Measurements from ENCODE around the gene F11R. TPM values are rescaled to one million over a fixed set of nuclear protein-coding genes. Genes with fewer than 3 reads are reported as not detected.

The F11R gene
- total RNA-seq, 2 experiments from 2014 or later, result 13.5 to 25.0 TPM

DNA sequence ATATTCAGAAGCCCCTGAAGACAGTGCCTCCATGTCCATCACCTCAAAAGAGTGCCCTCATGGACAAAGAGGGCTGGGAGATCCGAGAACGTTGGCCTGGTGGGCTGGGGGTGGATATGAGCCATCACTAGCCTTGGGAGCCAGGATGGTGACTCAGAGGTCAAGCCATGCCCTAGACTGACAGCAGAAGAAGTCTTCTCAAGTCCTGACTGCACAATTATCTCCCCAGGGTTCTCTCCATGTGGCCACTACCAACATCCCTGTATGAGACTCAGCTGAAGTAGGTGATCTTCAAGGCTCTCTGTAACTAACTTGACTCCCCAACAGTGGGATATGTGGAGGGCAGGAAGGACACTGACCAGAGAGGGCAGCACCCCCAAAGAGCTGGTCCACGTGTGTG is 31.9 kb upstream of the F11R start:
- BruUV-seq (replicated peaks), result no TSS peak

DNA sequence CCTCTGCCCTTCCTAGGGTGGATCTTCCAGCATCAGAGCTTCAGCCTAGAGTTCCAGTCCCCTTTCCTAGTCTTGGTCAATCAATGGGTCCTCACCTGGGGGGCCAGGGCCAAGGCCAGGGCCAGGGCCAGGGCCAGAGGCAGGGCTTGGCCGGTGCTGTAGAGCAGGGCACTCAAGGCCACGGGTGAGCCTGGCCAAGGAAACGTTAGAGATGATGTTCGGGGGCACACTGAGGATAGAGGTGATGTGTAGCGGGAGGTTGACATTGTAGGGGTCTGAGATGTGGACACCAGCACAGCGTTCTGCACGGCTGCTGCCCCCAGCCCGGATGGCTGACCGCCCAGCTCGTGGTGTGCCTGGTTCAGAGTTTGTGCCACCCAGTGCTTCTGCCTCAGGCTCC is 30.3 kb upstream of the F11R start:
- no peak overlapping the region for H2AFZ ChIP-seq (ENCODE audit: low read length)
- ChIA-PET CTCF (ENCODE audit: unreplicated experiment) (interaction anchor here (0.7 kb wide), 1 partner anchor 117 kb away, joined by 3 read pairs; no protein-coding TSS in a partner anchor), POLR2A (interaction anchor here (0.5 to 0.7 kb wide), 2 partner anchors 9 to 49 kb away, joined by 3 to 7 read pairs; no protein-coding TSS in a partner anchor)
- H3K4me2 ChIP-seq (ENCODE audit: low read length), result no peak overlapping the region
- H3K27ac ChIP-seq (ENCODE audit: low read depth, low read length, poor library complexity, severe bottlenecking), result no peak overlapping the region
- peaks cover 89% of the 10 kb centered on the region for H3K36me3 ChIP-seq (ENCODE audit: insufficient read depth, low read length)
- no TSS peak for BruUV-seq (replicated peaks)
- TF ChIP-seq EZH2phosphoT487 (IDR thresholded peaks at IDR 0.05; ENCODE audit: borderline replicate concordance, low read depth, low read length), result no peak
- TF ChIP-seq, protein P1, sequence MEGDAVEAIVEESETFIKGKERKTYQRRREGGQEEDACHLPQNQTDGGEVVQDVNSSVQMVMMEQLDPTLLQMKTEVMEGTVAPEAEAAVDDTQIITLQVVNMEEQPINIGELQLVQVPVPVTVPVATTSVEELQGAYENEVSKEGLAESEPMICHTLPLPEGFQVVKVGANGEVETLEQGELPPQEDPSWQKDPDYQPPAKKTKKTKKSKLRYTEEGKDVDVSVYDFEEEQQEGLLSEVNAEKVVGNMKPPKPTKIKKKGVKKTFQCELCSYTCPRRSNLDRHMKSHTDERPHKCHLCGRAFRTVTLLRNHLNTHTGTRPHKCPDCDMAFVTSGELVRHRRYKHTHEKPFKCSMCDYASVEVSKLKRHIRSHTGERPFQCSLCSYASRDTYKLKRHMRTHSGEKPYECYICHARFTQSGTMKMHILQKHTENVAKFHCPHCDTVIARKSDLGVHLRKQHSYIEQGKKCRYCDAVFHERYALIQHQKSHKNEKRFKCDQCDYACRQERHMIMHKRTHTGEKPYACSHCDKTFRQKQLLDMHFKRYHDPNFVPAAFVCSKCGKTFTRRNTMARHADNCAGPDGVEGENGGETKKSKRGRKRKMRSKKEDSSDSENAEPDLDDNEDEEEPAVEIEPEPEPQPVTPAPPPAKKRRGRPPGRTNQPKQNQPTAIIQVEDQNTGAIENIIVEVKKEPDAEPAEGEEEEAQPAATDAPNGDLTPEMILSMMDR (conservative IDR thresholded peaks at IDR 0.05; ENCODE audit: low read length), result no peak
- intact Hi-C loops (cut with micrococcal nuclease; ENCODE audit: unreplicated experiment), result no loop called here
- no peak for DNase-seq (ENCODE audit: low spot score)
- H3K9me2 ChIP-seq (ENCODE audit: insufficient read depth, low read length), result no peaks in the 10 kb centered on the region
- H3K4me1 ChIP-seq (ENCODE audit: insufficient read depth, low read length, poor library complexity, severe bottlenecking), result peaks cover 20% of the 10 kb centered on the region
- H3K9me3 ChIP-seq (ENCODE audit: low read length), result no peaks in the 10 kb centered on the region
- H3K79me2 ChIP-seq (ENCODE audit: insufficient read depth, low read depth, low read length), result peaks cover 4% of the 10 kb centered on the region; the same call in 1 of the 2 replicates
- no peaks in the 10 kb centered on the region for H4K20me1 ChIP-seq (ENCODE audit: insufficient read depth, low read length)
- no peak overlapping the region for H3K4me3 ChIP-seq (ENCODE audit: low read depth, low read length, poor library complexity, severe bottlenecking)

More for the DNA sequence above, 31.9 kb upstream of the F11R start:
- ChIA-PET POLR2A (no interaction called here), CTCF (ENCODE audit: unreplicated experiment) (no interaction called here)
- Histone ChIP-seq H3K4me1 (ENCODE audit: insufficient read depth, low read length, poor library complexity, severe bottlenecking) (peaks cover 3% of the 10 kb centered on the region), H4K20me1 (ENCODE audit: insufficient read depth, low read length) (no peaks in the 10 kb centered on the region), H3K9me2 (ENCODE audit: insufficient read depth, low read length) (no peaks in the 10 kb centered on the region), H3K9me3 (ENCODE audit: low read length) (no peaks in the 10 kb centered on the region), H3K27ac (ENCODE audit: low read depth, low read length, poor library complexity, severe bottlenecking) (no peak overlapping the region), H3K79me2 (ENCODE audit: insufficient read depth, low read depth, low read length) (peaks cover 4% of the 10 kb centered on the region; the same call in 1 of the 2 replicates), H3K4me2 (ENCODE audit: low read length) (no peak overlapping the region), H3K4me3 (ENCODE audit: low read depth, low read length, poor library complexity, severe bottlenecking) (no peak overlapping the region), H3K36me3 (ENCODE audit: insufficient read depth, low read length) (peaks cover 96% of the 10 kb centered on the region), H2AFZ (ENCODE audit: low read length) (no peak overlapping the region)
- TF ChIP-seq EZH2phosphoT487 (IDR thresholded peaks at IDR 0.05; ENCODE audit: borderline replicate concordance, low read depth, low read length), result no peak
- TF ChIP-seq, protein P1 (conservative IDR thresholded peaks at IDR 0.05; ENCODE audit: low read length), result no peak
- no peak for DNase-seq (ENCODE audit: low spot score)
- intact Hi-C loops (cut with micrococcal nuclease; ENCODE audit: unreplicated experiment), result no loop called here

DNA sequence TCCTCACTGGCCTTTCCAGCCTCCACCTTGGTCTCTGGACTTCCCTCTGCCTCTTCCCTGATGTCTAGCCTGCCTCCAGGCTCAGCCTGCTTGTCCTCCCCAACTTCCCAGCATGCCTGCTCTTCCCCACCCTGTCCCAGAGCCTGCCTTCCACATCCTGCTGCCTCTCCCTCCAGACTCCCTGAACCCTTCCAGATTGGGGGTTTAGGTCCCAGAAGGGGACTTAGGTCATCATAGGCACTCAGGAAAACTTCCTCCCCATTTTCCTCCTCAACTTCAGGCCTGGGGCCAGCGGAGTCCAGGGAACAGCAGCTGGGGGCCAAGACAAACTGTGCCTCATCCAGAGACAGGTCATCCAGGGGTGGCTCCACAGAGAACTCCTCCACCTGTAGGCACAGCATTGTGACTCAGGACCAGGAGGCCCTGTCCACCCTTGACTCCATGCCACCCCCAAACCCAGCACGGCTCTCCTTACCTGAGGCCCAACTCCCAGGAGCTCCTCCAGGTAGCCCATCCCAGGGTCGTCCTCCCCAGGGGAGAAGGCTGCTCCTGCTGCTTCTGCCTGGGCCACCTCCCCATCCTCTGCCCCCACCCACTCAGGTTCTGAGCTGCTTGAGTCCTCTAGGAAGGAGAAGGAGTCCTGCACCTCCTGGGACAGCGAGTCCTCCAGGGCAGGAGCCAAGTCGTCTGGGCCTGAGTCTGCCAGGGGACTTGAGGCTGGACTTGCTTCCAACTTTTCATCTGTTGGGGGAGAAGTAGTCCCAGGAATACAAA is 28.2 kb upstream of the F11R start:
- intact Hi-C loops (cut with micrococcal nuclease; ENCODE audit: unreplicated experiment), result no loop called here
- POLR2A ChIA-PET, result interaction anchor here (1.4 kb wide), 1 partner anchor 19 kb away, joined by 4 read pairs; no protein-coding TSS in a partner anchor
- Histone ChIP-seq H2AFZ (ENCODE audit: low read length) (no peak overlapping the region), H3K4me2 (ENCODE audit: low read length) (no peak overlapping the region), H3K4me3 (ENCODE audit: low read depth, low read length, poor library complexity, severe bottlenecking) (no peak overlapping the region), H3K9me3 (ENCODE audit: low read length) (no peaks in the 10 kb centered on the region), H3K79me2 (ENCODE audit: insufficient read depth, low read depth, low read length) (peaks cover 6% of the 10 kb centered on the region; the same call in 1 of the 2 replicates), H3K4me1 (ENCODE audit: insufficient read depth, low read length, poor library complexity, severe bottlenecking) (peaks cover 26% of the 10 kb centered on the region), H4K20me1 (ENCODE audit: insufficient read depth, low read length) (no peaks in the 10 kb centered on the region), H3K9me2 (ENCODE audit: insufficient read depth, low read length) (no peaks in the 10 kb centered on the region), H3K36me3 (ENCODE audit: insufficient read depth, low read length) (peaks cover 71% of the 10 kb centered on the region), H3K27ac (ENCODE audit: low read depth, low read length, poor library complexity, severe bottlenecking) (no peak overlapping the region)
- CTCF ChIA-PET (ENCODE audit: unreplicated experiment), result interaction anchor here (0.6 kb wide), 1 partner anchor 256 kb away, joined by 7 read pairs; no protein-coding TSS in a partner anchor
- DNase-seq (ENCODE audit: low spot score), result no peak
- BruUV-seq (replicated peaks), result no TSS peak
- no peak for TF ChIP-seq EZH2phosphoT487 (IDR thresholded peaks at IDR 0.05; ENCODE audit: borderline replicate concordance, low read depth, low read length)

All from OCI-LY7 (cell line).